MCF 10A (cell line): ENCODE results near the gene ZBTB9. TPM values are rescaled to one million over a fixed set of nuclear protein-coding genes. Genes with fewer than 3 reads are reported as not detected.

Experiments
- BruUV-seq: library from RNA; stranded (reverse); fragments of 400-500 nt; replicated peaks from 2 replicates; lab custom pipeline; 2021; lab: Mats Ljungman, UMichigan
- CTCF ChIA-PET: fragments of 300-600 bp; sonication (Branson Sonifier 250); formaldehyde crosslinking; extraction: SDS; loops from one replicate; lab custom pipeline; 2021; ENCODE audit warnings: antibody characterized with exemption, inconsistent platforms; lab: Yijun Ruan, JAX
- POLR2A ChIA-PET: fragments of 300-600, 350-650 bp; sonication (Branson Sonifier 250); formaldehyde crosslinking; extraction: SDS; loops from one replicate; lab custom pipeline; 2020; ENCODE audit warnings: antibody characterized with exemption, inconsistent platforms; lab: Yijun Ruan, JAX
- DNase-seq: peaks from one replicate; pipeline ENCODE4 v3.0.0-alpha.2; 2018; ENCODE audit not compliant: unreplicated experiment
- H3K27ac Mint-ChIP-seq: one replicate; pipeline ENCODE4 v1.8.0; 2022; ENCODE audit warnings: mild to moderate bottlenecking, low read depth, mixed read lengths; ENCODE audit not compliant: unreplicated experiment
- H3K27me3 Mint-ChIP-seq: one replicate; pipeline ENCODE4 v1.8.0; 2022; ENCODE audit warnings: mixed read lengths; ENCODE audit not compliant: insufficient read depth, unreplicated experiment
- H3K36me3 Mint-ChIP-seq: one replicate; pipeline ENCODE4 v1.8.0; 2022; ENCODE audit warnings: mild to moderate bottlenecking, moderate library complexity, mixed read lengths; ENCODE audit not compliant: insufficient read depth, unreplicated experiment
- H3K4me1 Mint-ChIP-seq: one replicate; pipeline ENCODE4 v1.8.0; 2022; ENCODE audit warnings: mixed read lengths; ENCODE audit not compliant: insufficient read depth, unreplicated experiment
- H3K4me3 Mint-ChIP-seq: one replicate; pipeline ENCODE4 v1.8.0; 2022; ENCODE audit warnings: mild to moderate bottlenecking, moderate library complexity, mixed read lengths; ENCODE audit not compliant: unreplicated experiment
- H3K9me3 Mint-ChIP-seq: one replicate; pipeline ENCODE4 v1.8.0; 2022; ENCODE audit warnings: mixed read lengths; ENCODE audit not compliant: unreplicated experiment
- intact Hi-C: fragments of 100-400 bp; cut with micrococcal nuclease; formaldehyde crosslinking; loops from 2 replicates; pipeline ENCODE4 v1.14.1; 2022
- total RNA-seq: library from RNA; stranded (reverse); gene quantifications from 2 replicates; pipeline ENCODE4 v1.2.3, GENCODE V29; 2022
- TF ChIP-seq, protein P1 (sequence below): fragments of 200-600 bp; IDR thresholded peaks from one replicate; pipeline ENCODE4 v1.8.0; 2022; ENCODE audit warnings: antibody characterized with exemption, mild to moderate bottlenecking; ENCODE audit not compliant: unreplicated experiment

ZBTB9 gene
- total RNA-seq, 1 experiment from 2014 or later = 7.5 TPM

DNA sequence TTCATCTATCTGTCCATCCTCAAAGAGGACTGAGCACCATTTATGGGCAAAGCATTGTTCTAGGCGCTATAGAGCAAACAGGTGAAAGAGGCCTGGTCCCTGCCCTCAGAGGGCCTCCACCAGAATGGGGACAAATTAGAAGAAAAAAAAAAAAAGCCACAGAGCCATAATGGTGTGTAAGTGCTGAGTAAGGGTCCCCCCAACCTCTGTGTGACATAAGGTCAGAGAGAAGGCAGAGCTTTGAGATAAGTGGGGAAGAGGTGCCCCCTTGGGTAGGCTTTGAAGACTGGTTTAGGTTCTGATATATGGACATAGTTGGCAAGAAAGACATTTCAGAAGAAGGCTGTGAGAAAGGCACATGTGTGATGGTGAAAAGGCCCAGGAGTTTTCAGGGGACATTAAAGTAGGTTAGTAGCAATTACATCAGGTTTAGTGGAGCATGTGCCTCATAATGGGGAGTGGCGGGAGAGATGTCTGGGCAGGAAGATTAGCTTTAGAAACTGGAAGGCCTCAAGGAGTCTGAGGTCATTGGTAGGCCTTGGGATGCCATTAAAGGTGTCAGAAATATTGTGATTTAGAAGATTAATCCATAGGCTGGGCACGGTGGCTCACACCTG is 15.3 kb upstream of the ZBTB9 start:
- Mint-ChIP-seq H3K27ac (no peak overlapping the region), H3K27me3 (no peaks in the 10 kb centered on the region), H3K36me3 (peaks cover 10% of the 10 kb centered on the region), H3K4me1 (no peaks in the 10 kb centered on the region), H3K4me3 (no peak overlapping the region), H3K9me3 (no peaks in the 10 kb centered on the region)
- ChIA-PET CTCF (interaction anchor here (0.7 kb wide), 2 partner anchors 31 to 94 kb away, joined by 3 to 4 read pairs; no protein-coding TSS in a partner anchor), POLR2A (interaction anchor here (1.7 kb wide), 1 partner anchor 15 kb away, joined by 4 read pairs; the partner anchor contains the start of gene ZBTB9)
- intact Hi-C loops = no loop called here
- no peak for DNase-seq
- TF ChIP-seq, protein P1, sequence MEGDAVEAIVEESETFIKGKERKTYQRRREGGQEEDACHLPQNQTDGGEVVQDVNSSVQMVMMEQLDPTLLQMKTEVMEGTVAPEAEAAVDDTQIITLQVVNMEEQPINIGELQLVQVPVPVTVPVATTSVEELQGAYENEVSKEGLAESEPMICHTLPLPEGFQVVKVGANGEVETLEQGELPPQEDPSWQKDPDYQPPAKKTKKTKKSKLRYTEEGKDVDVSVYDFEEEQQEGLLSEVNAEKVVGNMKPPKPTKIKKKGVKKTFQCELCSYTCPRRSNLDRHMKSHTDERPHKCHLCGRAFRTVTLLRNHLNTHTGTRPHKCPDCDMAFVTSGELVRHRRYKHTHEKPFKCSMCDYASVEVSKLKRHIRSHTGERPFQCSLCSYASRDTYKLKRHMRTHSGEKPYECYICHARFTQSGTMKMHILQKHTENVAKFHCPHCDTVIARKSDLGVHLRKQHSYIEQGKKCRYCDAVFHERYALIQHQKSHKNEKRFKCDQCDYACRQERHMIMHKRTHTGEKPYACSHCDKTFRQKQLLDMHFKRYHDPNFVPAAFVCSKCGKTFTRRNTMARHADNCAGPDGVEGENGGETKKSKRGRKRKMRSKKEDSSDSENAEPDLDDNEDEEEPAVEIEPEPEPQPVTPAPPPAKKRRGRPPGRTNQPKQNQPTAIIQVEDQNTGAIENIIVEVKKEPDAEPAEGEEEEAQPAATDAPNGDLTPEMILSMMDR = no peak
- no TSS peak for BruUV-seq

DNA sequence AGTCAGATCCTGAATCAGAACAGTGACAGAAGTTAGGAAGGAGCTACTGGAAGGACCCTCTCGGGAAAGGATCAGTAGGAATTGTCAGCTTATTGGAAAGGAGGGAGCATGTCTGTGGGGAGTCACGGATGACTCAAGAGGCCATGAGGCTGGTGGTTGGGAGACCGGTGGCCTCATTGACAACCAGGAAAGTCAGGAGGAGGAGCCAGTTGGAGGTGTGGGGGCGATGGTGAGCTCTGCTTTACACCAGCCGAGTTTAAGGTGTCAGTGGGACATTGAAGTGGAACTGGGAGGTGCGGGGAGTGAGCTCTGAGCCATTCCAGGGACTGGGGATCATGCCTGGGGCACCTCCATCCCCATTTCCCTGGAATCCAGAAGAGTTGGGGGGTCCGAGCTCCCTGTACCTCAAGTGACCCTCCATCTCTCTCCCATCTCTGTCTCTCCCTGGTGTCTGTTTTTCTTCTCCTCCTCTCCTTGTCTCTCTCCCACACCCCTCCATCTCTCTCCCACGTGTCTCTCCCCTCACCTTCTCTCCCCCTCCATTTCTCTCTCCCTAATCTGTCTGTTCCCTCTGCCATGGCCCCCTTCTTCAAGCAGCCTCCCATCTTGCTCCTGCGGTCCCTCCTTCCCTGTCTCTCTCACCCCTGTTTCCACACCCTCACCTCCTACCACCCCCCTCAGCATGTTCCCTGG is 14.3 kb upstream of the ZBTB9 start:
- Mint-ChIP-seq H3K4me3 (no peak overlapping the region), H3K9me3 (no peaks in the 10 kb centered on the region), H3K27me3 (no peaks in the 10 kb centered on the region), H3K27ac (no peak overlapping the region), H3K4me1 (no peaks in the 10 kb centered on the region), H3K36me3 (peaks cover 16% of the 10 kb centered on the region)
- DNase-seq = no peak
- intact Hi-C loops = no loop called here
- no TSS peak for BruUV-seq
- CTCF ChIA-PET = interaction anchor here (0.5 to 0.7 kb wide), 2 partner anchors 21 to 1037 kb away, joined by 3 to 4 read pairs; partner anchors contain the start of gene SYNGAP1
- TF ChIP-seq, protein P1 = no peak
- POLR2A ChIA-PET = interaction anchor here (0.6 to 1.7 kb wide), 3 partner anchors 11 to 14 kb away, joined by 3 to 4 read pairs (median 4); partner anchors contain the start of gene ZBTB9

DNA sequence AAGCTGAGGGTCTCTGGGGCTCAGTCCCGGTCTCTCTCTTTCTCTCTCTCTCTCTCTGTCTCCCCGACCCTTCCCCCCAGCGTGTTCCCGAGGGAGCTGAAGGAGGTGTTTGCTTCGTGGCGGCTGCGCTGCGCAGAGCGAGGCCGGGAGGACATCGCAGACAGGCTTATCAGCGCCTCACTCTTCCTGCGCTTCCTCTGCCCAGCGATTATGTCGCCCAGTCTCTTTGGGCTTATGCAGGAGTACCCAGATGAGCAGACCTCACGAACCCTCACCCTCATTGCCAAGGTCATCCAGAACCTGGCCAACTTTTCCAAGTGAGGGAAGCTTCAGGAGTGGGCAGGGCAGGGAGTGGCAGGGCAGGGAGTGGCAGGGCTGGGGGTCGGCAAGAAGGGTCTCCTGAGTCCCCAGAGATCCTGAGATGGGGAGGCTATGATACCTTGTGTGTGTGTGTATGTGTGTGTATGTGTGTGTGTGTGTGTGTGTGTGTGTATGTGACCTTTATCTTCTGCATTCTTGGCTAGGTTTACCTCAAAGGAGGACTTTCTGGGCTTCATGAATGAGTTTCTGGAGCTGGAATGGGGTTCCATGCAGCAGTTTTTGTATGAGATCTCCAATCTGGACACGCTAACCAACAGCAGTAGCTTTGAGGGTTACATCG is 13.6 kb upstream of the ZBTB9 start:
- no peak for DNase-seq
- Mint-ChIP-seq H3K9me3 (no peaks in the 10 kb centered on the region), H3K4me1 (no peaks in the 10 kb centered on the region), H3K4me3 (no peak overlapping the region), H3K27ac (no peak overlapping the region), H3K27me3 (no peaks in the 10 kb centered on the region), H3K36me3 (peaks cover 15% of the 10 kb centered on the region)
- POLR2A ChIA-PET = interaction anchor here (0.6 to 1.2 kb wide), 3 partner anchors 12 to 13 kb away, joined by 3 to 4 read pairs (median 3); no protein-coding TSS in a partner anchor
- TF ChIP-seq, protein P1 = no peak
- BruUV-seq = no TSS peak
- intact Hi-C loops = no loop called here
- CTCF ChIA-PET = interaction anchor here (0.5 to 0.7 kb wide), 2 partner anchors 21 to 1036 kb away, joined by 3 to 4 read pairs; partner anchors contain the start of gene SYNGAP1

DNA sequence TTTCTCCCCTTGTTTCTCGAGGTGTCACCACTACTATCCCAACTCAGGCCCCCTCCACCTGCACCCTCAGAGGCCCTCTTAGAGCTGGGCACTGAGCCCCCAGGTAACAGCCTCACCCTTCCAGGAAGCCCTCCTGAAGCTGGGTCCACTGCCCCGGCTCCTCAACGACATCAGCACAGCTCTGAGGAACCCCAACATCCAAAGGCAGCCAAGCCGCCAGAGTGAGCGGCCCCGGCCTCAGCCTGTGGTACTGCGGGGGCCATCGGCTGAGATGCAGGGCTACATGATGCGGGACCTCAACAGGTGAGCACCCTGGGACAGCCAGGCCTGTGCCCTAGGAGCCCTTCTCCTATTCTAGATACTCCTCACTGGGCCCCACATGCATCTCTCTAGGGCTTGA is 12.9 kb upstream of the ZBTB9 start:
- H3K27me3 Mint-ChIP-seq = no peaks in the 10 kb centered on the region
- no peaks in the 10 kb centered on the region for H3K9me3 Mint-ChIP-seq
- ChIA-PET CTCF (no interaction called here), POLR2A (interaction anchor here (1.2 kb wide), 1 partner anchor 12 kb away, joined by 3 read pairs; no protein-coding TSS in a partner anchor)
- no peak for DNase-seq
- intact Hi-C loops = no loop called here
- TF ChIP-seq, protein P1 = no peak
- H3K36me3 Mint-ChIP-seq = peaks cover 14% of the 10 kb centered on the region
- H3K4me1 Mint-ChIP-seq = no peaks in the 10 kb centered on the region
- BruUV-seq = no TSS peak
- H3K4me3 Mint-ChIP-seq = no peak overlapping the region
- H3K27ac Mint-ChIP-seq = no peak overlapping the region
